PFSK-1 (cell line): ENCODE data around the gene SNX5.

Source experiments
- FOXP2 ChIP-seq: optimal IDR thresholded peaks from 2 replicates; pipeline ENCODE3; 2011; ENCODE audit warnings: borderline replicate concordance, control low read depth, inconsistent platforms; ENCODE audit not compliant: insufficient read depth; ENCODE audit errors: extremely low read length, extremely low read depth
- POLR2AphosphoS5 ChIP-seq: IDR thresholded peaks from 2 replicates; pipeline ENCODE4 v1.6.1; 2012; ENCODE audit warnings: low read depth, mild to moderate bottlenecking, control low read depth, low read length, moderate library complexity
- REST ChIP-seq, 2 experiments: IDR thresholded peaks; 2 replicates each; pipeline versions ENCODE4 v1.6.1 to v1.8.0; 2011 to 2012; ENCODE audit warnings: low read depth in 2 of 2, low read length in 2 of 2, control low read depth in 1 of 2, inconsistent platforms in 1 of 2, mild to moderate bottlenecking in 1 of 2, moderate library complexity in 1 of 2; ENCODE audit not compliant: insufficient read depth in 1 of 2
- SIN3A ChIP-seq: IDR thresholded peaks from 2 replicates; pipeline ENCODE4 v1.6.1; 2012; ENCODE audit warnings: mild to moderate bottlenecking, low read length, moderate library complexity, borderline replicate concordance; ENCODE audit not compliant: insufficient read depth
- TAF1 ChIP-seq: IDR thresholded peaks from 2 replicates; pipeline ENCODE4 v1.6.1; 2012; ENCODE audit warnings: low read length, control low read depth, borderline replicate concordance; ENCODE audit not compliant: insufficient read depth

The SNX5 gene

GRCh38 chr20:17934141-17934862, 34.3 kb downstream of the SNX5 start:
- TF ChIP-seq FOXP2 (no peak), SIN3A (no peak), TAF1 (no peak), REST (IDR thresholded peaks at IDR 0.05; ENCODE audit: insufficient read depth in 1 of 2, low read depth in 2 of 2, low read length in 2 of 2) (no peak), POLR2AphosphoS5 (no peak)

DNA sequence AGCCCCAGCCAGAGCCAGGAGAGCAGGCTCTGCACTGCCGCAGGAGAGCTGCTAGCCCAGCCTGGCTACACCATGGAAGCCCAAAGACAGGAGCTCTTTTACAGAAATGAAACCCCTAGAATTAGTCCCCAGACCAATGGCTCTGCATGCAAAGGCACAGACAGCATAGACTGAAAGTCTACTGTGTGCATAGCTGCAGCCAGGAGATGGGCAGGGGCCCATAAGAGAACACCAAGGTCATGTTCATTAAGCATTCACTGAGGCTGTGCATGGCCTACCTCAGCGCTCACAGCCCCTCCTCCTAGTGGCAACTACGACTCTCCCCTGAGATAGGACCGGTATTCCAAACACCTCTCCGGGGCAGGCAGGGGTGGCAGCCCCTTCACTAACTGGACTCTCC, 34.9 kb downstream of the SNX5 start:
- no peak for TF ChIP-seq TAF1
- TF ChIP-seq SIN3A = no peak
- TF ChIP-seq FOXP2 = no peak

GRCh38 chr20:17933121-17933520, 35.5 kb downstream of the SNX5 start:
- TF ChIP-seq TAF1 (no peak), REST (IDR thresholded peaks at IDR 0.05; ENCODE audit: insufficient read depth in 1 of 2, low read depth in 2 of 2, low read length in 2 of 2) (no peak), POLR2AphosphoS5 (no peak), FOXP2 (no peak), SIN3A (no peak)

GRCh38 chr20:17932396-17932795, 36.2 kb downstream of the SNX5 start:
- no peak for TF ChIP-seq FOXP2
- TF ChIP-seq TAF1 = no peak

GRCh38 chr20:17931513-17931912, 37.1 kb downstream of the SNX5 start:
- TF ChIP-seq SIN3A (no peak), FOXP2 (no peak), REST (IDR thresholded peaks at IDR 0.05; ENCODE audit: insufficient read depth in 1 of 2, low read depth in 2 of 2, low read length in 2 of 2) (no peak), POLR2AphosphoS5 (no peak), TAF1 (no peak)

GRCh38 chr20:17928633-17929311, 39.8 kb downstream of the SNX5 start:
- TF ChIP-seq REST (IDR thresholded peaks at IDR 0.05; ENCODE audit: insufficient read depth in 1 of 2, low read depth in 2 of 2, low read length in 2 of 2) = no peak
